Left ventricle myocardium inferior (tissue), 1 donor: ENCODE data around the gene PRR23E. TPM values are rescaled to one million over a fixed set of nuclear protein-coding genes. Genes with fewer than 3 reads are reported as not detected.

Source experiments
- DNase-seq: peaks from one replicate; pipeline ENCODE4 v3.0.0-alpha.2; 2020
- H3K27ac ChIP-seq: fragments of 200-600 bp; replicated peaks from 2 replicates; pipeline ENCODE4 v1.8.0; 2021
- H3K27me3 ChIP-seq: fragments of 200-600 bp; 2 replicates; pipeline ENCODE4 v1.8.0; 2021; ENCODE audit warnings: low read depth
- H3K36me3 ChIP-seq: fragments of 200-600 bp; 2 replicates; pipeline ENCODE4 v1.8.0; 2021
- H3K4me1 ChIP-seq: fragments of 200-600 bp; 2 replicates; pipeline ENCODE4 v1.8.0; 2021
- H3K4me3 ChIP-seq: fragments of 200-600 bp; 2 replicates; pipeline ENCODE4 v1.8.0; 2021; ENCODE audit warnings: mild to moderate bottlenecking, moderate library complexity
- H3K9me3 ChIP-seq: fragments of 200-600 bp; replicated peaks from 2 replicates; pipeline ENCODE4 v1.8.0; 2021
- CTCF ChIP-seq: fragments of 200-600 bp; IDR thresholded peaks from 2 replicates; pipeline ENCODE4 v1.8.0; 2021; ENCODE audit warnings: antibody characterized with exemption, mild to moderate bottlenecking, borderline replicate concordance
- intact Hi-C: fragments of 100-400 bp; cut with micrococcal nuclease; formaldehyde crosslinking; loops from one replicate; pipeline ENCODE4 v1.11.0; 2022
- total RNA-seq: library from RNA; stranded (reverse); fragmentation: NEBNext Ultra II Directional; extraction: Animal tissue kit (Norgen Biotek cat#: 25700); gene quantifications from one replicate; pipeline ENCODE4 v1.2.1, GENCODE V29; 2021
- donor health status: DM: no; HTN: yes; CAD: no; lungs with severe emphysema.

Gene PRR23E
- total RNA-seq, 1 donor from 2014 or later: not detected

- H3K36me3 ChIP-seq: no peaks in the 10 kb centered on the region
- no peak overlapping the region for H3K27ac ChIP-seq
- intact Hi-C loops: no loop called here
- DNase-seq: no peak
- TF ChIP-seq CTCF: no peak
- H3K4me1 ChIP-seq: no peaks in the 10 kb centered on the region
- H3K9me3 ChIP-seq: no peaks in the 10 kb centered on the region
- peaks cover 8% of the 10 kb centered on the region for H3K27me3 ChIP-seq
- H3K4me3 ChIP-seq: no peak overlapping the region
These were observed 12.1 kb upstream of the PRR23E start for GRCh38 chr3:127180859-127181258.

DNA sequence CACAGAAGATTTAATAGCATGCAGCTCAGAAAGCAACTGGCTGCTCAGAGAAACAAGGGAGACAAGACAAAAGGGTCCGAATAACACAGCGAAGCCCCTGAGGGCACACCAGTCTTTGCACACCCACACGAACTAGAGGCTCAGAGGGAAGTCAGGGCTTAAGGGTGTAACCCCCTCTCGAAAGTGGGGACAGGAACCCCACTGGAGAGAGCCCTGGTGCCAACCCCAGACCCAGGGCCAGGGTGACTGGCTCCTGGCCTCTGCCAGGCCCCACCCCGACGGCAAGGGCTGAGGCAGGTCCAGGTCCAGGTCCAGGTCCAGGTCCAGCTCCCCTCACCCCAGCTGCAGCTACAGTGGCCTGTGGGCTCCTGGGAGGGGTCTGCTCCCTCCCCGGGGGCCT is 10.5 kb upstream of the PRR23E start:
- Histone ChIP-seq H3K9me3 (no peaks in the 10 kb centered on the region), H3K36me3 (no peaks in the 10 kb centered on the region), H3K27ac (no peak overlapping the region), H3K4me3 (no peak overlapping the region), H3K27me3 (peaks cover 8% of the 10 kb centered on the region), H3K4me1 (no peaks in the 10 kb centered on the region)
- intact Hi-C loops: no loop called here
- DNase-seq: no peak
- no peak for TF ChIP-seq CTCF

- no peak for TF ChIP-seq CTCF
- H3K27ac ChIP-seq: no peak overlapping the region
- no peak for DNase-seq
- H3K4me1 ChIP-seq: no peaks in the 10 kb centered on the region
- peaks cover 8% of the 10 kb centered on the region for H3K27me3 ChIP-seq
- no peak overlapping the region for H3K4me3 ChIP-seq
- H3K9me3 ChIP-seq: peaks cover 4% of the 10 kb centered on the region
- intact Hi-C loops: no loop called here
- no peaks in the 10 kb centered on the region for H3K36me3 ChIP-seq
These were observed 9.8 kb upstream of the PRR23E start for GRCh38 chr3:127182848-127183714.

GRCh38 chr3:127183931-127184869 is 8.7 kb upstream of the PRR23E start:
- Histone ChIP-seq H3K27me3 (peaks cover 8% of the 10 kb centered on the region), H3K27ac (no peak overlapping the region), H3K9me3 (peaks cover 7% of the 10 kb centered on the region), H3K36me3 (no peaks in the 10 kb centered on the region), H3K4me1 (no peaks in the 10 kb centered on the region), H3K4me3 (no peak overlapping the region)
- intact Hi-C loops: no loop called here
- no peak for TF ChIP-seq CTCF
- no peak for DNase-seq

- no peak for TF ChIP-seq CTCF
- peaks cover 7% of the 10 kb centered on the region for H3K9me3 ChIP-seq
- H3K4me1 ChIP-seq: no peaks in the 10 kb centered on the region
- intact Hi-C loops: no loop called here
- no peak overlapping the region for H3K4me3 ChIP-seq
- no peaks in the 10 kb centered on the region for H3K36me3 ChIP-seq
- no peak overlapping the region for H3K27ac ChIP-seq
- no peak for DNase-seq
- peaks cover 8% of the 10 kb centered on the region for H3K27me3 ChIP-seq
These were observed 8.1 kb upstream of the PRR23E start for GRCh38 chr3:127184870-127185216.
